ENCODE results near the gene INMT. TPM values are rescaled to one million over a fixed set of nuclear protein-coding genes. Genes with fewer than 3 reads are reported as not detected.

The INMT gene
- total and polyA plus RNA-seq, 2 donors (not counting 1 experiment from before 2014, with no cell fraction given), result 0.15 TPM; not detected in 1

DNA sequence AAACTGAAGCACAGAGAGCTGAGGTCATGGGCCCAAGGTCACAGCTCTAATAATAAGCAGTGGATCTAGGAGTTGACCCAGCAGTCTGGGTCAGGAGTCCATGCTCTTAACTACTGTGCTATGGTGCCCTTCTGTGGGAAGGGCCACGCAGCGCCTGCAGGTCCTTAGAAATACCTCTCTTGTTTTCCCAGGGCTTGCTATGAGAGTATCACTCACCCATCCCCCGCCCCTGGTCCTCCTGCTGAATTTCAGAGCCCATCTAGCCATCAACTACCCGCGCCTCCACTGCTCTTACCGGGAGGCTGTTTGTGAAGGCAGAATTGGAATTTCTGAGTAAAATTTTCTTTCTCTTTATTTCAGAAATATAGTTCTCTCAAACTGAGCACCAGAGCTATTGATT is 42.4 kb upstream of the INMT start:
- ATAC-seq (ENCODE audit: low read depth), result no peak
- Histone ChIP-seq H3K36me3 (replicated peaks in 1 of 2; ENCODE audit: control extremely low read depth in 1 of 2, control insufficient read depth in 1 of 2, extremely low read depth in 1 of 2, insufficient read depth in 2 of 2, low read length in 1 of 2) (no peaks in the 10 kb centered on the region), H3K4me1 (ENCODE audit: control insufficient read depth in 2 of 2, insufficient read depth in 2 of 2, low read length in 2 of 2) (no peaks in the 10 kb centered on the region), H2AFZ (ENCODE audit: insufficient read depth, low read depth, low read length, poor library complexity, severe bottlenecking) (no peak overlapping the region), H3K4me3 (ENCODE audit: control extremely low read depth in 1 of 5, extremely low read depth in 1 of 5, insufficient read depth in 1 of 5, low read depth in 2 of 5, low read length in 4 of 5) (no peak overlapping the region), H3K9me3 (ENCODE audit: control extremely low read depth in 1 of 3, control insufficient read depth in 2 of 3, insufficient read depth in 1 of 3, low read length in 2 of 3) (peaks cover 0 to 4% (median 0%) of the 10 kb centered on the region in 3 donors), H3K9ac (ENCODE audit: low read length) (no peak overlapping the region), H3K27ac (ENCODE audit: low read length in 2 of 2) (no peak overlapping the region), H3K79me2 (ENCODE audit: control insufficient read depth, insufficient read depth, low read length) (no peaks in the 10 kb centered on the region), H3K27me3 (replicated peaks in 1 of 4; ENCODE audit: control extremely low read depth in 1 of 4, control insufficient read depth in 3 of 4, insufficient read depth in 4 of 4, low read length in 3 of 4) (no peaks in the 10 kb centered on the region), H4K20me1 (ENCODE audit: control insufficient read depth, insufficient read depth, low read length, poor library complexity, severe bottlenecking) (no peaks in the 10 kb centered on the region), H3K4me2 (replicated peaks; ENCODE audit: low read depth, low read length, poor library complexity, severe bottlenecking) (no peak overlapping the region)
- H3K4me1 Mint-ChIP-seq, result no peaks in the 10 kb centered on the region
- CTCF ChIA-PET, result no interaction called here
- WGBS (ENCODE audit: insufficient coverage), result no CpG with 5 or more reads among the region's 6 CpGs
- POLR2A ChIA-PET, result no interaction called here
- H3K27ac Mint-ChIP-seq, result no peak overlapping the region
- DNase-seq, result no peak
- H3K9me3 Mint-ChIP-seq (ENCODE audit: insufficient read depth), result no peaks in the 10 kb centered on the region
- peaks cover 4% of the 10 kb centered on the region for H3K27me3 Mint-ChIP-seq
- TF ChIP-seq CTCF (IDR thresholded peaks at IDR 0.05), result no peak
- no peak for TF ChIP-seq EZH2 (IDR thresholded peaks at IDR 0.05; ENCODE audit: borderline replicate concordance, insufficient read depth, low read depth, low read length, poor library complexity, severe bottlenecking)
- intact Hi-C loops (cut with micrococcal nuclease), result no loop called here
- H3K4me3 Mint-ChIP-seq, result no peak overlapping the region

DNA sequence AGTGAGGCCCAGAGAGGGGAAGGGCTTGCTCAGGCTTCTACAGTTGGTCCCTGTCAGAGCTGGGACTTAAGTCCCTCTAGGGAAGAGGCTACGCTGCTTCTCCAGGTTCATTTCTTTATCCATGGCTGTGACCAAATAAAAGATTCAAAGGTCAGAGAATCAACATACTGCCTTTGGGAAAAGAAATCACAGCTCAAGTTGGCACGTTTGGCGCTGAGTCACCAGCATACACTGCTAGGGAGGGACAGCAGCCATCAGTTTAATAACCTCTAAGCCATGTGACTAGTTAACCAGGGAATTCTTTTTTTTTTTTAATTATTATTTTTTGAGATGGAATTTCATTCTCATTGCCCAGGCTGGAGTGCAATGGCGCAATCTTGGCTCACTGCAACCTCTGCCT is 41.3 kb upstream of the INMT start:
- Mint-ChIP-seq H3K4me1 (no peaks in the 10 kb centered on the region), H3K4me3 (no peak overlapping the region), H3K27ac (no peak overlapping the region), H3K27me3 (peaks cover 8% of the 10 kb centered on the region), H3K9me3 (ENCODE audit: insufficient read depth) (no peaks in the 10 kb centered on the region)
- Histone ChIP-seq H3K27ac (ENCODE audit: low read length in 2 of 2) (no peak overlapping the region), H3K36me3 (replicated peaks in 1 of 2; ENCODE audit: control extremely low read depth in 1 of 2, control insufficient read depth in 1 of 2, extremely low read depth in 1 of 2, insufficient read depth in 2 of 2, low read length in 1 of 2) (no peaks in the 10 kb centered on the region), H3K4me3 (ENCODE audit: control extremely low read depth in 1 of 5, extremely low read depth in 1 of 5, insufficient read depth in 1 of 5, low read depth in 2 of 5, low read length in 4 of 5) (no peak overlapping the region), H3K27me3 (replicated peaks in 1 of 4; ENCODE audit: control extremely low read depth in 1 of 4, control insufficient read depth in 3 of 4, insufficient read depth in 4 of 4, low read length in 3 of 4) (peaks cover 0 to 4% (median 0%) of the 10 kb centered on the region in 4 experiments), H3K4me1 (ENCODE audit: control insufficient read depth in 2 of 2, insufficient read depth in 2 of 2, low read length in 2 of 2) (no peaks in the 10 kb centered on the region), H3K9me3 (ENCODE audit: control extremely low read depth in 1 of 3, control insufficient read depth in 2 of 3, insufficient read depth in 1 of 3, low read length in 2 of 3) (peaks cover 0 to 4% (median 0%) of the 10 kb centered on the region in 3 donors), H3K9ac (ENCODE audit: low read length) (no peak overlapping the region), H2AFZ (ENCODE audit: insufficient read depth, low read depth, low read length, poor library complexity, severe bottlenecking) (no peak overlapping the region), H3K4me2 (replicated peaks; ENCODE audit: low read depth, low read length, poor library complexity, severe bottlenecking) (no peak overlapping the region), H3K79me2 (ENCODE audit: control insufficient read depth, insufficient read depth, low read length) (no peaks in the 10 kb centered on the region), H4K20me1 (ENCODE audit: control insufficient read depth, insufficient read depth, low read length, poor library complexity, severe bottlenecking) (no peaks in the 10 kb centered on the region)
- WGBS (ENCODE audit: insufficient coverage), result 65% methylated on average over 2 of the region's 4 CpGs
- ChIA-PET CTCF (no interaction called here), POLR2A (no interaction called here)
- no peak for TF ChIP-seq CTCF (IDR thresholded peaks at IDR 0.05)
- TF ChIP-seq EZH2 (IDR thresholded peaks at IDR 0.05; ENCODE audit: borderline replicate concordance, insufficient read depth, low read depth, low read length, poor library complexity, severe bottlenecking), result no peak
- ATAC-seq (ENCODE audit: low read depth), result no peak
- intact Hi-C loops (cut with micrococcal nuclease), result no loop called here
- no peak for DNase-seq
